ENCODE measurements around the gene PDIA4.

The PDIA4 gene

GRCh38 chr7:148963583-148964482 is 64.5 kb downstream of the PDIA4 start:
- no peak for DNase-seq

DNA sequence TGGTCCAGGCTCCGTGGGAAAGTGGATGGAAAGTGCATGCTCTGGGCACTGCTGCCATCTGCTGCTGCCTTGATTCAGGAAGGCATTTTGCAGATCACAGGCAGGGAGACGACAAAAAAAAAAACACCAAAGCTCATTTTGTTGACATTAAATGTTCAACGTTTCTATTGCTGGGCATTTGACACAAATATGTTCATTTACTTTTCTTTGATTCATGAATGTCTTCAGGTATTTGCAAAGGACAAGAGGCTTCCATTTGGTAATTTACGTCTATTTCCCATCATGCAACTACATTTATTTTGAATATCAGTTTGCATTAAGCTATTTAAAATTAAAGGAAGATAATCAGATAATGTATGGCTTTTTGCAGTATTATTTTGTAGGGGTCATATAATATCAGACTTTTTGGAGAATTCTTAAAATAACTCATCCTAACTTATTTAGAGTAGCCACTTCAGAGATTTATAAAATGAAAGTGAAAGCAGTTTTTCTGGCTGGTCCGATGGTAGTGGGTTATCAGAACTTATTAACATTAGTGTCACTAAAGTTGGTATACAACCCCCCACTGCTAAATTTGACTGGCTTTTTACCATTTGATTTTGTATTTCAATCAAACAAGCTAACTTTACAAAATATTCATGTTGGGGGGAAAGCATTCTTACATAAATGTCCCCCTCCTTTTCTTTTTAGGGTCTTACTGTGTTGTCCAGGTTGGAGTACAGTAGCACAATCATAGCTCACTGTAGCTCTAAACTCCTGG is 65.3 kb downstream of the PDIA4 start:
- peak; percentile 75 for DNase-seq

GRCh38 chr7:148962440-148962822 is 65.9 kb downstream of the PDIA4 start:
- no peak for DNase-seq

GRCh38 chr7:148959726-148960125 is 68.6 kb downstream of the PDIA4 start:
- no peak for DNase-seq

DNA sequence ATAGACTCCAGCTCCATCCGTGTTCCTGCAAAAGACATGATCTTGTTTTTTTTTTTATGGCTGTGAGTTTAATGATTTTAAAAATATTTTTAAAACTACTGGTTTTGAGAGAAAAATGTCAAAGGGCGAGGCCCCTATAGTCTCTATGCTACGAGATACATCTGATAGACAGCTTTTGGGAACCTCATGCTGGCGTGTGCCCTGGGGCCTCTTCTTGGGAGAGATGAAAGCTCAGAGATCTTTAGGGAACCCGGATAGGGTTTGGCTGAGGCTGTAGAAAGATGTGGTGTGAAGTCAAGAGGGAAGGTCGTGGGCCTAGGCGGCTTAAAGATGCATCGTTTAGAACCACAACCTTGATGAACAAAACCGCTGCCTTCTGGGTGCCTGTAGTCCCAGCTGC is 70.2 kb downstream of the PDIA4 start:
- DNase-seq = no peak

- no peak for DNase-seq
Measured at GRCh38 chr7:148954766-148955165, 73.5 kb downstream of the PDIA4 start.

- no peak for DNase-seq
Measured at GRCh38 chr7:148953676-148954075, 74.6 kb downstream of the PDIA4 start.
